NCI-H1694 (cell line): ENCODE measurements around the gene POU5F1.
"Not testable (repeated sequence)": the region's sequence is repeated elsewhere in the genome, so short reads cannot be mapped to it uniquely, and the experiment has no call there.

Source experiments
- DNase-seq: peaks from one replicate; lab custom pipeline; 2025; lab: John Stamatoyannopoulos, UW

Gene POU5F1

GRCh38 chr6:31190488-31190887 lies 20.0 kb upstream of the POU5F1 start:
- DNase-seq: no peak

- not testable (repeated sequence) for DNase-seq
These were observed 18.7 kb upstream of the POU5F1 start for GRCh38 chr6:31189223-31189622.

GRCh38 chr6:31187780-31188194 lies 17.3 kb upstream of the POU5F1 start:
- no peak for DNase-seq

- no peak for DNase-seq
These were observed 15.7 kb upstream of the POU5F1 start for GRCh38 chr6:31186052-31186734.

GRCh38 chr6:31185695-31186051 lies 15.2 kb upstream of the POU5F1 start:
- not testable (repeated sequence) for DNase-seq

GRCh38 chr6:31183859-31184258 lies 13.4 kb upstream of the POU5F1 start:
- DNase-seq: not testable (repeated sequence)

- not testable (repeated sequence) for DNase-seq
These were observed 12.8 kb upstream of the POU5F1 start for GRCh38 chr6:31183287-31183686.

GRCh38 chr6:31180500-31180899 lies 10.0 kb upstream of the POU5F1 start:
- DNase-seq: no peak

GRCh38 chr6:31179896-31180295 lies 9.4 kb upstream of the POU5F1 start:
- no peak for DNase-seq

GRCh38 chr6:31179042-31179386 lies 8.5 kb upstream of the POU5F1 start:
- DNase-seq: no peak

GRCh38 chr6:31178143-31179041 lies 7.9 kb upstream of the POU5F1 start:
- no peak for DNase-seq

- DNase-seq: no peak
These were observed 5.5 kb upstream of the POU5F1 start for GRCh38 chr6:31175971-31176370.

- DNase-seq: no peak
These were observed 3.9 kb upstream of the POU5F1 start for GRCh38 chr6:31174378-31174777.

GRCh38 chr6:31173406-31173805 lies 2.9 kb upstream of the POU5F1 start:
- DNase-seq: no peak

- no peak for DNase-seq
These were observed 2.5 kb upstream of the POU5F1 start for GRCh38 chr6:31172973-31173384.

- DNase-seq: no peak
These were observed 1.7 kb upstream of the POU5F1 start for GRCh38 chr6:31171931-31172905.

- no peak for DNase-seq
These were observed 647 bp upstream of the POU5F1 start for GRCh38 chr6:31170987-31171671.

GRCh38 chr6:31169858-31170599 lies 453 bp downstream of the POU5F1 start:
- DNase-seq: not testable (repeated sequence)

- DNase-seq: no peak
These were observed 1.2 kb downstream of the POU5F1 start for GRCh38 chr6:31169123-31169857.

GRCh38 chr6:31168606-31169005 lies 1.9 kb downstream of the POU5F1 start:
- DNase-seq: no peak
